KOPT-K1 (cell line): ENCODE results near the gene IL1RAPL1.
"Not testable (repeated sequence)": the region's sequence is repeated elsewhere in the genome, so short reads cannot be mapped to it uniquely, and the experiment has no call there.

ENCODE experiments used
- H3K27ac ChIP-seq: fragments of 200-600 bp; sonication (generic); 2 replicates; pipeline ENCODE4 v1.5.1; 2016; ENCODE audit warnings: antibody characterized with exemption, mild to moderate bottlenecking, low read depth, low read length; ENCODE audit not compliant: poor library complexity, severe bottlenecking
- H3K36me3 ChIP-seq: fragments of 200-600 bp; sonication (generic); 2 replicates; pipeline ENCODE4 v1.5.1; 2017; ENCODE audit warnings: antibody characterized with exemption, mild to moderate bottlenecking, low read length, moderate library complexity; ENCODE audit not compliant: insufficient read depth
- H3K9me3 ChIP-seq: fragments of 200-600 bp; sonication (generic); 2 replicates; pipeline ENCODE4 v1.5.1; 2017; ENCODE audit warnings: antibody characterized with exemption, low read length, mild to moderate bottlenecking; ENCODE audit not compliant: insufficient read depth, poor library complexity, severe bottlenecking

Gene IL1RAPL1

DNA sequence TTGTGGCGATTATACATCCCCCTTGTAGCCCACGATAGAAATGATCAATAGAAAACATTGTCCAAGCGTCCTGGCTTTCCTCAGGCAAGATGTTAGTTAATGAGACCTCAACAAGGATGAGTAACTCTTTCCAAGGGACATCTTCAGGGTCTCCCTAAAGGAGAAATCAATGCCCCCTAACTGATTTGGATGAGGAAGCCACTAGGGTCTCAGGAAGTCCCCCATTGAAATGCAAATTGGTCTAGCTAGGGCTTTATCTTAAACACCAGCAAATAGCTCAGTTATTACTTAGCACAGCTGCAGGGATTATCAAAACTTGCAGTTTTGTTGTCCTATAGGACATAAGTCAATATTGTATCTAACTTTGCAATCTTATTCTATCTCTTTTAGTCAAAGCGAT is 721.5 kb downstream of the IL1RAPL1 start:
- Histone ChIP-seq H3K36me3 (no peaks in the 10 kb centered on the region), H3K9me3 (no peaks in the 10 kb centered on the region), H3K27ac (no peak overlapping the region)

DNA sequence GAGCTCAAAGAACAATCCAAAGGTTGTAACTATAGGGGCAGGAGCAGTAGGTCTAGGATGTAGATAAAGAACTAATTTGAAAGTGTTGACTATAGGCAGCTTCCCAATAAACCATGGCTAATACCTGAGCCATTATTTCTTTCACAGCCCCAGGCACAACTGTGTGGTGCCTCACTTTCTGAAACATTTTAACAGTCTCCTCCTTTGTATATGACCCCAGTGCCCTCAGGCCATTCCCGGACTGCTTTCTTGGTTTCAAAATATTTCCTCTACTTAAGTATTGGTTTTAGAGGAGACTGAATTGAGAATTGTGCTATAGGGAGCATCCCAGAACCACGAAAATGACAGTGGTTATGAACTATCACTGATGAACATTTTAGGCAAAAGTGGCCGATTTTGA is 728.7 kb downstream of the IL1RAPL1 start:
- Histone ChIP-seq H3K36me3 (no peaks in the 10 kb centered on the region), H3K27ac (no peak overlapping the region), H3K9me3 (no peaks in the 10 kb centered on the region)

GRCh38 chrX:29318012-29318411 is 730.8 kb downstream of the IL1RAPL1 start:
- H3K9me3 ChIP-seq, result no peaks in the 10 kb centered on the region
- no peaks in the 10 kb centered on the region for H3K36me3 ChIP-seq
- no peak overlapping the region for H3K27ac ChIP-seq

- not testable (repeated sequence) for H3K36me3 ChIP-seq, H3K27ac ChIP-seq, H3K9me3 ChIP-seq
These were observed 745.2 kb downstream of the IL1RAPL1 start for GRCh38 chrX:29332429-29332828.

GRCh38 chrX:29333091-29333490 is 745.8 kb downstream of the IL1RAPL1 start:
- H3K27ac ChIP-seq, H3K36me3 ChIP-seq, H3K9me3 ChIP-seq: not testable (repeated sequence)

DNA sequence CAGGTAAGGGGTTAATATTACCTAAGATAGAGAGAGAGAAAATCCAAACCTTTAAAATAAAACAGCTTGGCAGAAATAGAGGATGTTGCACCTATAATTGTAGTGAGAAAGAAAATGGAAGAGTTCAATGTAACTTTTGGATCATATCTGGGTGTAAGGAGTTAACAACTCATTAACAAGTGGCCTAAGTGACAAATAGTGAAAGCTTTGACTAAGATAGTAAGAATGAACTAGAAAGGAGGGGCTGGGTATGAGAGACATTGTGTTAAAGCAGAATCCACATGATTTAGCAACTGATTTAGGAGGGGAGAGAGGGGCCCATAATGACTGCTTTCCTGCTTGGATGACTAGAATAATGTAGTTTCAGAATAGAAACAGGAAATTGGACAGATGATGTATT is 761.0 kb downstream of the IL1RAPL1 start:
- H3K36me3 ChIP-seq, result no peaks in the 10 kb centered on the region
- no peaks in the 10 kb centered on the region for H3K9me3 ChIP-seq
- H3K27ac ChIP-seq, result no peak overlapping the region

- H3K36me3 ChIP-seq, result no peaks in the 10 kb centered on the region
- no peaks in the 10 kb centered on the region for H3K9me3 ChIP-seq
- no peak overlapping the region for H3K27ac ChIP-seq
These were observed 772.0 kb downstream of the IL1RAPL1 start for GRCh38 chrX:29359276-29359675.

GRCh38 chrX:29374765-29375164 is 787.5 kb downstream of the IL1RAPL1 start:
- not testable (repeated sequence) for H3K9me3 ChIP-seq, H3K27ac ChIP-seq, H3K36me3 ChIP-seq

DNA sequence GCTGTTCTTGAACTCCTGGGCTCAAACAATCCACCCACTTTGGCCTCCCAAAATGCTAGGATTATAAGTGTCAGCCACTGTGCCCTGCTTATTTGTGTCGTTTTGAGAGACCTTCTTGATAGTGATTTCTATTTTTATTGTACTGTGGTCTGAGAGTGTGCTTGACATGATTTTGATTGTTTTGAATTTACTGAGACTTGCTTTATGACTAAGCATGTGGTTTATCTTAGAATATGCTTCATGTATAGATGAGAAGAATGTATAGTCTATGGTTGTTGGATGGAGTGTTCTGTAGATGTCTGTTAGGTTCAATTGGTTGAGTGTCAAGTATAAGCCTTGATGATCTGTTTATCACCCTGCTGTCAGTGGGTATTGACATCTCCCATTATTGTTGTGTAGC is 789.3 kb downstream of the IL1RAPL1 start:
- no peak overlapping the region for H3K27ac ChIP-seq
- no peaks in the 10 kb centered on the region for H3K36me3 ChIP-seq
- no peaks in the 10 kb centered on the region for H3K9me3 ChIP-seq

- Histone ChIP-seq H3K36me3 (no peaks in the 10 kb centered on the region), H3K9me3 (no peaks in the 10 kb centered on the region), H3K27ac (no peak overlapping the region)
These were observed 795.6 kb downstream of the IL1RAPL1 start for GRCh38 chrX:29382811-29383210.

- no peak overlapping the region for H3K27ac ChIP-seq
- H3K9me3 ChIP-seq, result no peaks in the 10 kb centered on the region
- no peaks in the 10 kb centered on the region for H3K36me3 ChIP-seq
These were observed 801.3 kb downstream of the IL1RAPL1 start for GRCh38 chrX:29388509-29388908.

DNA sequence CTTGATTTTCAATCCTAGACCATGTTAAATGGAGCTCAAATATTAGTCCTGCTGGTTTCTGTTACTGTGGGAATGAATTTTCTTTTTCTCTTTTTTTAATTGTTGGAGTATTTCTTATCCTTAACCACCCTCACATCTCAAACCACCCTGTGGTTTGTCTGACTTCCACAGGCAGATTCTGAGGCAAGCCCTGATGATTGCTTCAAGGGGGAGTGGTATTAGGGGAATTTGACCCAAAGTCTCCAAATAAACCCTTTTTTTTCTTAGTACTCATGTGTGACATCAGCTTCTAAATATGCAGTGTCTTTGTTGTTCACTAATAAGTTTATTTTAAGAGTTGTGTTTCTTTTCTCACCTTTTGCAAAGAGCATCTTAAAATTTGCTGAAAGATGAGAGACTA is 810.3 kb downstream of the IL1RAPL1 start:
- Histone ChIP-seq H3K36me3 (no peaks in the 10 kb centered on the region), H3K9me3 (no peaks in the 10 kb centered on the region)

DNA sequence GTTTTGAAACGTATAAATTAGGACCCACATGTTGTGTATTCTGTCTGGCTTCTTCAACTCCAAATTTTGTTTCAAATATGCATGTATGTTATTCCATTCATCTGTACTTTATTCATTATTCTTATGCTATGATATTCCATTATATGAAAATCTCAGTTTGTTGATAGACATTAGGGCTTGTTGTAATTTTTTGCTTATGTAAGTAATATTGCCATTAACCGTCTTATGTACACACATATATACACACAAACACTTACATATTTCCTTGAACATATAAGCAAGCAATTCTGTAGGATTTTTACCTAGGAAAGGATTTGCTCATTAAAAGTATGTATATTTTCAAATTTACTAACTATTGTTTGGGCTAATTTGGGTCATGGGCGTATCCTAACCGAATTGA is 820.1 kb downstream of the IL1RAPL1 start:
- Histone ChIP-seq H3K9me3 (no peaks in the 10 kb centered on the region), H3K36me3 (no peaks in the 10 kb centered on the region)

More for the DNA sequence above, 810.3 kb downstream of the IL1RAPL1 start:
- H3K27ac ChIP-seq, result no peak overlapping the region

DNA sequence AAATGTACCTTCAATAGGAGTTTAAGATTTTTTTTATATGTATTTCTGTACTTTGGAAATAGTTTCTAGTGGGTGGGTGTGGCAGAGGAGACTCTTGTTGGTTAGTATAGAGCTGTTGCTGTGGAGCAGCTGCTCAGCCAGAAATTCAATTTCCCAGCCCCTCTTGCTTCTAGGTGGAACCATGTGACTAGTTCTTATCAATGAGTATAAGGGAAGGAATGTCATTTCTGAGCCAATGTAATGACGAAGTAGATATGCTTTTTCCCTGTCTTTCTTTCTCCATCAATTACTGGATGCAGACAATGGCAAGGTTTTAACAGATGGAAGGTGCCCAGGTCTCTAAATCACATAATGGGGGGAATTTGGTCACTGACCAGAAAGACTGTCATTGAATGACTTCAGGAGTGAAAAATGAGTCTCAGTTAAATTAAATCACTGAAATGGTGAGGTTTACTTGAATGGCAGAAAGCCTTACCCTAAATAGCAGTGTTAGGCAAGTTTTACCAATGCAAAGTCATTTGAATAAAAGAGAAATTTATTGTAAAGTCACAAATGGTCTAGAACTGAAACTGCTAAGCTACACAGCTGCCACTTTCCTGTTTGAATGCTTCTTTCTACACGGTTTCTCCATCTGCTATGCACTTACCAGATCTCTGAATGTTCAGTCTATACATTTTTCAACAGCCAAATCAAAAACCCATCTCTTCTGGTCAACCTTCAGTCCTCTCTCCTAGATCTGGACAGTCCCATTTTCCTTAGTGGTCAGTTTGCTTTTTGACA is 832.7 kb downstream of the IL1RAPL1 start:
- Histone ChIP-seq H3K9me3 (no peaks in the 10 kb centered on the region), H3K27ac (no peak overlapping the region), H3K36me3 (no peaks in the 10 kb centered on the region)

More for the DNA sequence above, 820.1 kb downstream of the IL1RAPL1 start:
- no peak overlapping the region for H3K27ac ChIP-seq

- Histone ChIP-seq H3K9me3 (no peaks in the 10 kb centered on the region), H3K36me3 (no peaks in the 10 kb centered on the region), H3K27ac (no peak overlapping the region)
These were observed 834.8 kb downstream of the IL1RAPL1 start for GRCh38 chrX:29422034-29422433.

DNA sequence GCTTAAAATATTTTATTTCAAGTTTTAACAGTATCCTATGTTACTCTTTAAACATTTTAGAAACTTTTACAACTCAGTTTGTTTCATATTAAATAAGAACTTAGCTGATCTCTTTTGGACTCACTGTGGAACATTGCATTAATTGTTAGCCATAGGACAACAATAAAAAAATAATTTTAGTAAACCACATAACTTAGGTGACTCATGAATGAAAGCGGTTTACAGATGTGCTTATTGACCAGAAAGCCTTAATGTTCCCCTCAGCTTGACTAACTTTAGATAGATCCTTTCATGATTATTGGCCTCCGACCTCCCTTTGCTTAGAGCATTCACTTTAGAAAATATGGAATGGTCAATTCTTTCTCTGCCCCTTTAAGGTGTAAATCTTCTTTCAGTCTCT is 844.6 kb downstream of the IL1RAPL1 start:
- Histone ChIP-seq H3K9me3 (no peaks in the 10 kb centered on the region), H3K27ac (no peak overlapping the region), H3K36me3 (no peaks in the 10 kb centered on the region)
